Lower leg skin (tissue), 4 donors: ENCODE results near the gene CREB3L4. TPM values are rescaled to one million over a fixed set of nuclear protein-coding genes. Genes with fewer than 3 reads are reported as not detected.
"Not testable (repeated sequence)": the region's sequence is repeated elsewhere in the genome, so short reads cannot be mapped to it uniquely, and the experiment has no call there.

Source experiments
- DNase-seq, 2 donors: peaks; one replicate each; pipeline ENCODE4 v3.0.0-alpha.2; 2019; ENCODE audit warnings: low spot score in 2 of 2
- H3K4me3 ChIP-seq: fragments of 200-600 bp; sonication (generic); 2 replicates; pipeline ENCODE4 v1.5.1; 2017; ENCODE audit warnings: mild to moderate bottlenecking, low read depth; ENCODE audit not compliant: poor library complexity, severe bottlenecking
- CTCF ChIP-seq, 3 donors: fragments of 450-650 bp; IDR thresholded peaks; one replicate each; pipeline ENCODE4 v1.5.1; 2016; ENCODE audit warnings: antibody characterized with exemption in 3 of 3, mild to moderate bottlenecking in 3 of 3, moderate library complexity in 2 of 3
- POLR2A ChIP-seq, 2 donors: fragments of 450-650 bp; IDR thresholded peaks; one replicate each; pipeline ENCODE4 v1.6.1; 2016 to 2017; ENCODE audit warnings: antibody characterized with exemption in 2 of 2, mild to moderate bottlenecking in 1 of 2, moderate library complexity in 1 of 2
- WGBS, 2 donors: methylation state at CpG; one replicate each; pipeline ENCODE4 v1.1.5; 2018; 5-methylcytosine and 5-hydroxymethylcytosine counted together
- intact Hi-C: fragments of 100-400 bp; cut with DNase I; formaldehyde crosslinking; loops from one replicate; pipeline ENCODE4 v1.15.0; 2023; ENCODE audit warnings: low total_unique reads
- total RNA-seq, 4 donors: library from RNA; depleted of rRNA; stranded (reverse); fragments of >200 nt; gene quantifications; one replicate each; pipeline ENCODE4 v1.1.0, GENCODE V29; 2016

The CREB3L4 gene
- total RNA-seq, 4 donors from 2014 or later = 18.7 to 25.5 (median 22.9) TPM

- WGBS, 2 donors = 0 to 1% methylated on average over 16 of the region's 16 CpGs
- DNase-seq = no peak
- TF ChIP-seq CTCF (IDR thresholded peaks at IDR 0.05) (no peak), POLR2A (IDR thresholded peaks at IDR 0.05) (no peak)
- peak overlapping the region; percentile 87 for H3K4me3 ChIP-seq
- intact Hi-C loops = loop anchor here (5.0 kb wide), 1 partner anchor 180 kb away; no protein-coding TSS in a partner anchor
Measured at GRCh38 chr1:153976819-153977249, 9.1 kb downstream of the CREB3L4 start.

- intact Hi-C loops = loop anchor here (5.0 kb wide), 1 partner anchor 180 kb away; no protein-coding TSS in a partner anchor
Measured at GRCh38 chr1:153977250-153978240, 9.8 kb downstream of the CREB3L4 start, which contains the start of gene JTB. JTB (minus strand) TSS chr1:153977674; CDS start chr1:153977252, 422 bp downstream.

GRCh38 chr1:153978274-153978909, 10.7 kb downstream of the CREB3L4 start:
- no peak for DNase-seq
- intact Hi-C loops = loop anchor here (5.0 kb wide), 1 partner anchor 181 kb away; no protein-coding TSS in a partner anchor
- H3K4me3 ChIP-seq = no peak overlapping the region
- WGBS, 2 donors = 65 to 70% methylated on average over 9 of the region's 9 CpGs
- TF ChIP-seq CTCF (IDR thresholded peaks at IDR 0.05) (no peak), POLR2A (IDR thresholded peaks at IDR 0.05) (no peak)

More at GRCh38 chr1:153977250-153978240, 9.8 kb downstream of the CREB3L4 start, which contains the start of gene JTB:
- WGBS, 2 donors = 0 to 1% methylated on average over 38 to 47 of the region's 75 CpGs
- peak within 1 kb of the TSS; percentile 87 for H3K4me3 ChIP-seq
- TF ChIP-seq POLR2A (IDR thresholded peaks at IDR 0.05) = peak in 1 of 2 donors; percentile 82
- no peak for TF ChIP-seq CTCF (IDR thresholded peaks at IDR 0.05)
- peak; percentile 88 to 98 for DNase-seq

- intact Hi-C loops = loop anchor here (5.0 kb wide), 1 partner anchor 182 kb away; no protein-coding TSS in a partner anchor
- not testable (repeated sequence) for DNase-seq, H3K4me3 ChIP-seq
- WGBS, 2 donors = 91 to 94% methylated on average over 11 to 12 of the region's 12 CpGs
Measured at GRCh38 chr1:153979091-153979490, 11.4 kb downstream of the CREB3L4 start.

GRCh38 chr1:153981735-153982134, 14.0 kb downstream of the CREB3L4 start:
- intact Hi-C loops = loop anchor here (10.0 kb wide), 1 partner anchor 467 kb away; no protein-coding TSS in a partner anchor
- DNase-seq, H3K4me3 ChIP-seq: not testable (repeated sequence)
- WGBS, 2 donors = 88 to 93% methylated on average over 2 of the region's 2 CpGs

- intact Hi-C loops = loop anchor here (10.0 kb wide), 1 partner anchor 470 kb away; no protein-coding TSS in a partner anchor
- DNase-seq = no peak
- TF ChIP-seq CTCF (IDR thresholded peaks at IDR 0.05) = no peak
- TF ChIP-seq POLR2A (IDR thresholded peaks at IDR 0.05) = no peak
- H3K4me3 ChIP-seq = no peak overlapping the region
- 60 to 70% methylated on average over 6 of the region's 6 CpGs for WGBS, 2 donors
Measured at GRCh38 chr1:153984123-153984894, 16.6 kb downstream of the CREB3L4 start.
